IMR-90 (cell line): Measurements from ENCODE around the gene CPN1.

Source experiments
- ELK1 ChIP-seq: fragments of 150-350 bp; IDR thresholded peaks from 2 replicates; pipeline ENCODE4 v1.6.1; 2016; ENCODE audit warnings: low read depth, mild to moderate bottlenecking, low read length, moderate library complexity, borderline replicate concordance
- MAFK ChIP-seq: IDR thresholded peaks from 2 replicates; pipeline ENCODE4 v1.6.1; 2012; ENCODE audit warnings: low read depth, low read length, improper control_type of control experiment
- POLR2A ChIP-seq: IDR thresholded peaks from 2 replicates; pipeline ENCODE4 v1.6.1; 2012; ENCODE audit warnings: mild to moderate bottlenecking, low read depth, low read length
- USF2 ChIP-seq: fragments of 150-350 bp; IDR thresholded peaks from 2 replicates; pipeline ENCODE4 v1.6.1; 2017; ENCODE audit warnings: mild to moderate bottlenecking, antibody characterized with exemption, low read length, low read depth
- TF ChIP-seq, protein P1 (sequence below): conservative IDR thresholded peaks from 2 replicates; pipeline ENCODE4 v1.5.1; 2012; ENCODE audit warnings: mild to moderate bottlenecking, low read depth, low read length, improper control_type of control experiment

GRCh38 chr10:100025576-100025975 lies 56.1 kb downstream of the CPN1 start:
- no peak for TF ChIP-seq USF2
- TF ChIP-seq, protein P1, sequence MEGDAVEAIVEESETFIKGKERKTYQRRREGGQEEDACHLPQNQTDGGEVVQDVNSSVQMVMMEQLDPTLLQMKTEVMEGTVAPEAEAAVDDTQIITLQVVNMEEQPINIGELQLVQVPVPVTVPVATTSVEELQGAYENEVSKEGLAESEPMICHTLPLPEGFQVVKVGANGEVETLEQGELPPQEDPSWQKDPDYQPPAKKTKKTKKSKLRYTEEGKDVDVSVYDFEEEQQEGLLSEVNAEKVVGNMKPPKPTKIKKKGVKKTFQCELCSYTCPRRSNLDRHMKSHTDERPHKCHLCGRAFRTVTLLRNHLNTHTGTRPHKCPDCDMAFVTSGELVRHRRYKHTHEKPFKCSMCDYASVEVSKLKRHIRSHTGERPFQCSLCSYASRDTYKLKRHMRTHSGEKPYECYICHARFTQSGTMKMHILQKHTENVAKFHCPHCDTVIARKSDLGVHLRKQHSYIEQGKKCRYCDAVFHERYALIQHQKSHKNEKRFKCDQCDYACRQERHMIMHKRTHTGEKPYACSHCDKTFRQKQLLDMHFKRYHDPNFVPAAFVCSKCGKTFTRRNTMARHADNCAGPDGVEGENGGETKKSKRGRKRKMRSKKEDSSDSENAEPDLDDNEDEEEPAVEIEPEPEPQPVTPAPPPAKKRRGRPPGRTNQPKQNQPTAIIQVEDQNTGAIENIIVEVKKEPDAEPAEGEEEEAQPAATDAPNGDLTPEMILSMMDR: no peak
- TF ChIP-seq MAFK: no peak
- TF ChIP-seq POLR2A: no peak
- no peak for TF ChIP-seq ELK1
